K562 (cell line): ENCODE data around the gene EHD2. TPM values are rescaled to one million over a fixed set of nuclear protein-coding genes. Genes with fewer than 3 reads are reported as not detected.

Experiments used
- BHLHE40 ChIP-seq: IDR thresholded peaks from 2 replicates; pipeline ENCODE4 v1.6.1; 2011; ENCODE audit warnings: low read length, improper control_type of control experiment
- CBX3 ChIP-seq, 2 experiments: IDR thresholded peaks; 1 replicate in 1 of 2; 2 replicates in 1 of 2; pipeline ENCODE4 v1.6.1; 2012; ENCODE audit warnings: inconsistent platforms in 2 of 2, low read length in 2 of 2, borderline replicate concordance in 1 of 2, control low read depth in 1 of 2
- CEBPB ChIP-seq: fragments of 450-650 bp; IDR thresholded peaks from 2 replicates; pipeline ENCODE4 v1.6.1; 2016; ENCODE audit warnings: missing genetic modification characterization, missing compliant biosample characterization
- CREBBP ChIP-seq: IDR thresholded peaks from one replicate; pipeline ENCODE4 v1.6.1; 2012; ENCODE audit warnings: low read depth, mild to moderate bottlenecking, control low read depth, inconsistent platforms, low read length
- FOXA1 ChIP-seq: fragments of 450-650 bp; IDR thresholded peaks from 2 replicates; pipeline ENCODE4 v1.6.1; 2016; ENCODE audit warnings: mild to moderate bottlenecking, borderline replicate concordance
- FOXJ2 ChIP-seq: fragments of 200-800 bp; sonication (Bioruptor generic); IDR thresholded peaks from 2 replicates; pipeline ENCODE4 v1.6.1; 2016; ENCODE audit warnings: missing genetic modification characterization, missing compliant biosample characterization
- FOXM1 ChIP-seq, 2 experiments: fragments of 450-650 bp in 1 of 2; sonication (generic) in 1 of 2; formaldehyde crosslinking in 1 of 2; IDR thresholded peaks; 2 replicates each; pipeline versions ENCODE4 v1.6.1 to v1.9.0; 2017 to 2022; ENCODE audit warnings: low read depth in 2 of 2, mild to moderate bottlenecking in 2 of 2, missing genetic modification reagents in 1 of 2, moderate library complexity in 1 of 2
- ILK ChIP-seq: fragments of 450-650 bp; IDR thresholded peaks from 2 replicates; pipeline ENCODE4 v1.6.1; 2016; ENCODE audit warnings: missing genetic modification characterization, low read depth, mild to moderate bottlenecking, missing compliant biosample characterization, moderate library complexity, borderline replicate concordance
- LARP7 ChIP-seq: fragments of 450-650 bp; IDR thresholded peaks from 2 replicates; pipeline ENCODE4 v1.6.1; 2016
- LEF1 ChIP-seq: fragments of 450-650 bp; IDR thresholded peaks from 2 replicates; pipeline ENCODE4 v1.6.1; 2016; ENCODE audit warnings: mild to moderate bottlenecking
- POLR2G ChIP-seq: fragments of 200-400 bp; formaldehyde crosslinking; IDR thresholded peaks from 2 replicates; pipeline ENCODE4 v1.6.1; 2017; ENCODE audit warnings: low read depth, mild to moderate bottlenecking, antibody characterized with exemption, low read length, moderate library complexity
- PTRF ChIP-seq: fragments of 450-650 bp; IDR thresholded peaks from 2 replicates; pipeline ENCODE4 v1.6.1; 2016; ENCODE audit warnings: mild to moderate bottlenecking, missing genetic modification characterization, missing compliant biosample characterization
- RNF2 ChIP-seq: sonication (generic); IDR thresholded peaks from 2 replicates; pipeline ENCODE4 v1.6.1; 2016
- STAT5A ChIP-seq: IDR thresholded peaks from 2 replicates; pipeline ENCODE4 v1.6.1; 2012; ENCODE audit warnings: low read length, inconsistent platforms, borderline replicate concordance
- ZBTB17 ChIP-seq: fragments of 450-650 bp; formaldehyde crosslinking; IDR thresholded peaks from 2 replicates; pipeline ENCODE4 v1.4.0; 2020; ENCODE audit warnings: mild to moderate bottlenecking
- ZKSCAN1 ChIP-seq: fragments of 150-350 bp; IDR thresholded peaks from 2 replicates; pipeline ENCODE4 v1.6.1; 2016; ENCODE audit warnings: low read depth, low read length
- ZNF197 ChIP-seq: fragments of 200-800 bp; sonication (Bioruptor generic); IDR thresholded peaks from 2 replicates; pipeline ENCODE4 v1.6.1; 2016; ENCODE audit warnings: low read depth, missing genetic modification characterization, missing compliant biosample characterization
- ZNF79 ChIP-seq: fragments of 250-450 bp; sonication (Bioruptor Pico); IDR thresholded peaks from 2 replicates; pipeline ENCODE4 v1.4.0; 2020; ENCODE audit warnings: low read depth, mild to moderate bottlenecking, moderate library complexity
- polyA plus RNA-seq, 8 experiments: library from polyadenylated mRNA; depleted of rRNA in 4 of 8; stranded (reverse) in 5 of 8; unstranded in 3 of 8; fragments of >200 nt; fragmentation: Nextera tagmentation in 2 of 8; fragmentation: Illumina TruSeq in 1 of 8; extraction: Ambion mirVana in 2 of 8; extraction: Trizol in 1 of 8; gene quantifications; 2 replicates each; pipeline versions ENCODE4 v1.2.1 to v1.2.3, GENCODE V29; 2011 to 2014; ENCODE audit warnings: inconsistent platforms in 1 of 8, missing spikeins in 1 of 8
- total RNA-seq, 7 experiments: library from RNA; depleted of rRNA in 6 of 7; stranded (reverse); fragments of >200 nt in 6 of 7; fragmentation: Illumina TruSeq in 2 of 7; extraction: Trizol in 2 of 7; gene quantifications; 2 replicates each; pipeline versions ENCODE4 v1.2.1 to v1.2.3, GENCODE V29; 2011 to 2021; ENCODE audit warnings: low replicate concordance in 1 of 7
- TF ChIP-seq, protein P1 (sequence below): fragments of 250-450 bp; sonication (Bioruptor Pico); IDR thresholded peaks from 2 replicates; pipeline ENCODE4 v1.8.0; 2022; ENCODE audit warnings: moderate library complexity, mild to moderate bottlenecking, inconsistent platforms
- TF ChIP-seq, protein P2 (sequence below): fragments of 250-450 bp; sonication (Bioruptor Pico); IDR thresholded peaks from 2 replicates; pipeline ENCODE4 v1.9.0; 2021; ENCODE audit warnings: mild to moderate bottlenecking
- TF ChIP-seq, protein P3 (sequence below): IDR thresholded peaks from 2 replicates; pipeline ENCODE4 v1.6.1; 2016; ENCODE audit warnings: missing genetic modification characterization, missing compliant biosample characterization
- TF ChIP-seq, protein P4 (sequence below): sonication (generic); formaldehyde crosslinking; IDR thresholded peaks from 2 replicates; pipeline ENCODE4 v1.8.1; 2022; ENCODE audit warnings: missing genetic modification reagents
- TF ChIP-seq, protein P5 (sequence below): fragments of 450-650 bp; formaldehyde crosslinking; IDR thresholded peaks from 2 replicates; pipeline ENCODE4 v1.4.0; 2020; ENCODE audit warnings: mild to moderate bottlenecking, moderate library complexity

Gene EHD2
- total and polyA plus RNA-seq, 9 of the 15 experiments (the other 6 are each of a cell fraction or from before 2014, with no cell fraction given) = 1.7 to 32.2 (median 3.0) TPM

DNA sequence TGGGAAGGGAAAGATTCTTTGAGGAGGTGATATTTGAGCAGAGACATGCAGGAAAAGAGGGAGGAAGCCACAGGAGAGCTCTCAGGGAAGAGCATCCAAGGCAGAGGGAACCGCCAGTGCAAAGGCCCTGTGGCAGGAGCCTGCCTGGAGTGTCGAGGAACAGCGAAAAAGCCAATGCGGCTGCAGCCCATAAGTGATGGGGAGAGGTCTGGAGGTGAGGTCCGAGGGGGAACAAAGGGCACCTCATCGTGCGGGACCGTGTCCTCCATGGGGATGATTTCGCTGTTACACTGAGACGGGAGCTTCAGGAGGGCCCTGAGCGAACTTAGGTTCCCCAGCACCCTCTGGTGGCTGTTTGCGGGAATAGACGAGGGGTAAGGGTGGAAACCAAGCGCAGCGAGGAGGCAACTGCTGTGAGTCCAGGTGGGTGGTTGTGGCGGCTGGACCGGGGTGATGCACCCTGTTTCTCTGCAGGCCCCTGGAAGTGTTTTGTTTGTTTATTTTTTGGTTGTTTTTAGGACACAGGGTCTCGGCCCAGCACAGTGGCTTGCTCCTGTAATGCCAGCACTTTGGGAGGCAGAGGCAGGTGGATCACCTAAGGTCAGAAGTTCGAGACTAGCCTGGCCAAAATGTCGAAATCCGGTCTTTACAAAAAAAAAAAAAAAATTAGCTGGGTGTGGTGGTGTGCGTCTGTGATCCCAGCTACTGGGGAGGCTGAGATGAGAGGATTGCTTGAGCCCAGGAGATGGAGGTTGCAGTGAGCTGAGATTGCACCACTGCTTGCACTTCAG is 5.9 kb upstream of the EHD2 start (continued):
- TF ChIP-seq, protein P1, sequence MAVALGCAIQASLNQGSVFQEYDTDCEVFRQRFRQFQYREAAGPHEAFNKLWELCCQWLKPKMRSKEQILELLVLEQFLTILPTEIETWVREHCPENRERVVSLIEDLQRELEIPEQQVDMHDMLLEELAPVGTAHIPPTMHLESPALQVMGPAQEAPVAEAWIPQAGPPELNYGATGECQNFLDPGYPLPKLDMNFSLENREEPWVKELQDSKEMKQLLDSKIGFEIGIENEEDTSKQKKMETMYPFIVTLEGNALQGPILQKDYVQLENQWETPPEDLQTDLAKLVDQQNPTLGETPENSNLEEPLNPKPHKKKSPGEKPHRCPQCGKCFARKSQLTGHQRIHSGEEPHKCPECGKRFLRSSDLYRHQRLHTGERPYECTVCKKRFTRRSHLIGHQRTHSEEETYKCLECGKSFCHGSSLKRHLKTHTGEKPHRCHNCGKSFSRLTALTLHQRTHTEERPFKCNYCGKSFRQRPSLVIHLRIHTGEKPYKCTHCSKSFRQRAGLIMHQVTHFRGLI = no peak
- TF ChIP-seq ZNF197 (CRISPR knock-in tag) (no peak), RNF2 (no peak), LARP7 (0 out of 2 replicates have a peak, but pooled peaks have one; percentile 43), CREBBP (no peak), LEF1 (no peak), FOXJ2 (tag) (no peak), STAT5A (no peak), FOXM1 (IDR thresholded peaks at IDR 0.05; ENCODE audit: low read depth) (0 out of 2 replicates have a peak, but pooled peaks have one; percentile 31), FOXM1 (CRISPR knock-in tag; IDR thresholded peaks at IDR 0.05; ENCODE audit: low read depth) (no peak), FOXA1 (no peak), ZNF79 (CRISPR knock-in tag) (no peak), CEBPB (tag) (peak; percentile 65), BHLHE40 (no peak), ZBTB17 (CRISPR knock-in tag) (no peak), PTRF (tag) (no peak), CBX3 (IDR thresholded peaks at IDR 0.05; ENCODE audit: borderline replicate concordance in 1 of 2, low read length in 2 of 2) (no peak), POLR2G (no peak), ILK (no peak), ZKSCAN1 (no peak)
- TF ChIP-seq, protein P2, sequence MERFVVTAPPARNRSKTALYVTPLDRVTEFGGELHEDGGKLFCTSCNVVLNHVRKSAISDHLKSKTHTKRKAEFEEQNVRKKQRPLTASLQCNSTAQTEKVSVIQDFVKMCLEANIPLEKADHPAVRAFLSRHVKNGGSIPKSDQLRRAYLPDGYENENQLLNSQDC (CRISPR knock-in tag) = no peak
- TF ChIP-seq, protein P3, sequence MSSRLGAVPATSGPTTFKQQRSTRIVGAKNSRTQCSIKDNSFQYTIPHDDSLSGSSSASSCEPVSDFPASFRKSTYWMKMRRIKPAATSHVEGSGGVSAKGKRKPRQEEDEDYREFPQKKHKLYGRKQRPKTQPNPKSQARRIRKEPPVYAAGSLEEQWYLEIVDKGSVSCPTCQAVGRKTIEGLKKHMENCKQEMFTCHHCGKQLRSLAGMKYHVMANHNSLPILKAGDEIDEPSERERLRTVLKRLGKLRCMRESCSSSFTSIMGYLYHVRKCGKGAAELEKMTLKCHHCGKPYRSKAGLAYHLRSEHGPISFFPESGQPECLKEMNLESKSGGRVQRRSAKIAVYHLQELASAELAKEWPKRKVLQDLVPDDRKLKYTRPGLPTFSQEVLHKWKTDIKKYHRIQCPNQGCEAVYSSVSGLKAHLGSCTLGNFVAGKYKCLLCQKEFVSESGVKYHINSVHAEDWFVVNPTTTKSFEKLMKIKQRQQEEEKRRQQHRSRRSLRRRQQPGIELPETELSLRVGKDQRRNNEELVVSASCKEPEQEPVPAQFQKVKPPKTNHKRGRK (tag) = no peak
- TF ChIP-seq, protein P4, sequence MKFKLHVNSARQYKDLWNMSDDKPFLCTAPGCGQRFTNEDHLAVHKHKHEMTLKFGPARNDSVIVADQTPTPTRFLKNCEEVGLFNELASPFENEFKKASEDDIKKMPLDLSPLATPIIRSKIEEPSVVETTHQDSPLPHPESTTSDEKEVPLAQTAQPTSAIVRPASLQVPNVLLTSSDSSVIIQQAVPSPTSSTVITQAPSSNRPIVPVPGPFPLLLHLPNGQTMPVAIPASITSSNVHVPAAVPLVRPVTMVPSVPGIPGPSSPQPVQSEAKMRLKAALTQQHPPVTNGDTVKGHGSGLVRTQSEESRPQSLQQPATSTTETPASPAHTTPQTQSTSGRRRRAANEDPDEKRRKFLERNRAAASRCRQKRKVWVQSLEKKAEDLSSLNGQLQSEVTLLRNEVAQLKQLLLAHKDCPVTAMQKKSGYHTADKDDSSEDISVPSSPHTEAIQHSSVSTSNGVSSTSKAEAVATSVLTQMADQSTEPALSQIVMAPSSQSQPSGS = no peak
- TF ChIP-seq, protein P5, sequence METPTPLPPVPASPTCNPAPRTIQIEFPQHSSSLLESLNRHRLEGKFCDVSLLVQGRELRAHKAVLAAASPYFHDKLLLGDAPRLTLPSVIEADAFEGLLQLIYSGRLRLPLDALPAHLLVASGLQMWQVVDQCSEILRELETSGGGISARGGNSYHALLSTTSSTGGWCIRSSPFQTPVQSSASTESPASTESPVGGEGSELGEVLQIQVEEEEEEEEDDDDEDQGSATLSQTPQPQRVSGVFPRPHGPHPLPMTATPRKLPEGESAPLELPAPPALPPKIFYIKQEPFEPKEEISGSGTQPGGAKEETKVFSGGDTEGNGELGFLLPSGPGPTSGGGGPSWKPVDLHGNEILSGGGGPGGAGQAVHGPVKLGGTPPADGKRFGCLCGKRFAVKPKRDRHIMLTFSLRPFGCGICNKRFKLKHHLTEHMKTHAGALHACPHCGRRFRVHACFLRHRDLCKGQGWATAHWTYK (CRISPR knock-in tag) = no peak
